A673 (cell line): Measurements from ENCODE around the gene TEX10. TPM values are rescaled to one million over a fixed set of nuclear protein-coding genes. Genes with fewer than 3 reads are reported as not detected.

ENCODE experiments used
- Bru-seq: library from RNA; stranded (reverse); fragments of 400-500 nt; gene quantifications from one replicate; lab custom pipeline; 2021; lab: Mats Ljungman, UMichigan
- BruChase-seq, 2 experiments: library from RNA; stranded (reverse); fragments of 400-500 nt; gene quantifications; one replicate each; lab custom pipeline; 2021; lab: Mats Ljungman, UMichigan
- BruUV-seq: library from RNA; stranded (reverse); fragments of 400-500 nt; replicated peaks from 2 replicates; lab custom pipeline; 2021; lab: Mats Ljungman, UMichigan
- CTCF ChIA-PET: fragments of 300-600 bp; sonication (Branson Sonifier 250); formaldehyde crosslinking; loops from one replicate; lab custom pipeline; 2022; ENCODE audit warnings: antibody characterized with exemption; lab: Charles Lee
- POLR2A ChIA-PET: fragments of 300-600 bp; sonication (Branson Sonifier 250); formaldehyde crosslinking; loops from one replicate; lab custom pipeline; 2022; ENCODE audit warnings: antibody characterized with exemption; ENCODE audit not compliant: low non-redundant PET; lab: Charles Lee
- DNase-seq: peaks from one replicate; pipeline ENCODE4 v3.0.0-alpha.2; 2015; ENCODE audit warnings: low spot score
- H3K27ac ChIP-seq: fragments of 200-600 bp; sonication (generic); 2 replicates; pipeline ENCODE4 v1.5.1; 2016; ENCODE audit warnings: mixed run types, low read depth, mild to moderate bottlenecking, mixed read lengths, antibody characterized with exemption, low read length; ENCODE audit not compliant: poor library complexity, severe bottlenecking
- H3K27me3 ChIP-seq: fragments of 200-600 bp; sonication (generic); replicated peaks from 2 replicates; pipeline ENCODE4 v1.6.1; 2017; ENCODE audit warnings: mixed run types, low read depth, mild to moderate bottlenecking, mixed read lengths, antibody characterized with exemption, low read length; ENCODE audit not compliant: insufficient read depth, poor library complexity
- H3K36me3 ChIP-seq: fragments of 200-600 bp; sonication (generic); 2 replicates; pipeline ENCODE4 v1.6.1; 2016; ENCODE audit warnings: mixed run types, mild to moderate bottlenecking, mixed read lengths, antibody characterized with exemption, low read length; ENCODE audit not compliant: insufficient read depth, poor library complexity, severe bottlenecking
- H3K4me1 ChIP-seq: fragments of 200-600 bp; sonication (generic); 2 replicates; pipeline ENCODE4 v1.6.1; 2017; ENCODE audit warnings: mixed run types, mild to moderate bottlenecking, mixed read lengths, antibody characterized with exemption, low read length; ENCODE audit not compliant: insufficient read depth, poor library complexity, severe bottlenecking
- H3K4me3 ChIP-seq: fragments of 200-600 bp; sonication (generic); 2 replicates; pipeline ENCODE4 v1.5.1; 2016; ENCODE audit warnings: low read depth, mixed run types, mild to moderate bottlenecking, mixed read lengths, low read length; ENCODE audit not compliant: poor library complexity, severe bottlenecking
- H3K9me3 ChIP-seq: fragments of 200-600 bp; sonication (generic); 2 replicates; pipeline ENCODE4 v1.6.1; 2016; ENCODE audit warnings: mixed run types, low read depth, mild to moderate bottlenecking, mixed read lengths, antibody characterized with exemption, low read length; ENCODE audit not compliant: poor library complexity, severe bottlenecking
- EZH2 ChIP-seq: fragments of 200-600 bp; sonication (generic); IDR thresholded peaks from 2 replicates; pipeline ENCODE4 v1.6.1; 2017; ENCODE audit warnings: borderline replicate concordance, low read depth, mild to moderate bottlenecking, mixed read lengths, antibody characterized with exemption, low read length; ENCODE audit not compliant: poor library complexity, severe bottlenecking
- intact Hi-C: fragments of 100-400 bp; cut with micrococcal nuclease; formaldehyde crosslinking; loops from one replicate; pipeline ENCODE4 v1.10.0; 2022; ENCODE audit not compliant: unreplicated experiment
- long read RNA-seq: library from polyadenylated mRNA; stranded (forward); transcript quantifications from one replicate; pipeline ENCODE4 v2.0.0, GENCODE V29; 2022
- total RNA-seq: library from RNA; stranded (reverse); gene quantifications from 2 replicates; pipeline ENCODE4 v1.2.3, GENCODE V29; 2021
- TF ChIP-seq, protein P1 (sequence below): fragments of 300-800, 200-600 bp; sonication (generic); conservative IDR thresholded peaks from 2 replicates; pipeline ENCODE4 v1.5.1; 2017; ENCODE audit warnings: low read depth, mild to moderate bottlenecking, antibody characterized with exemption, low read length, moderate library complexity, mixed read lengths

TEX10 gene
- 42.7 and 46.7 TPM in 2 replicates for total RNA-seq
- Bru-seq, nascent RNA, result percentile 95 among the genes with signal in this experiment
- BruChase-seq, experiment 1, labeled RNA remaining after a 2-hour chase, result percentile 92 among the genes with signal in this experiment
- BruChase-seq, experiment 2, labeled RNA remaining after a 6-hour chase, result percentile 85 among the genes with signal in this experiment
- long read RNA-seq, transcript TEX10-201 (15 exons, 3,074 nt), result major isoform, 101 of 139 reads
- long read RNA-seq, partial matches to known transcripts, result 6 of 139 reads
- long read RNA-seq, other reads (novel, unspliced or antisense), result 32 of 139 reads

- ChIA-PET CTCF (no interaction called here), POLR2A (no interaction called here)
- peaks cover 7% of the 10 kb centered on the region for H3K4me1 ChIP-seq
- H3K36me3 ChIP-seq, result peaks cover 5% of the 10 kb centered on the region
- DNase-seq, result peak; percentile 94
- H3K9me3 ChIP-seq, result no peaks in the 10 kb centered on the region
- H3K27ac ChIP-seq, result peak within 1 kb of the TSS; percentile 94
- TSS peak; percentile 87 for BruUV-seq
- H3K4me3 ChIP-seq, result peak within 1 kb of the TSS; percentile 71
- no peaks in the 10 kb centered on the region for H3K27me3 ChIP-seq
- intact Hi-C loops, result no loop called here
- TF ChIP-seq, protein P1, sequence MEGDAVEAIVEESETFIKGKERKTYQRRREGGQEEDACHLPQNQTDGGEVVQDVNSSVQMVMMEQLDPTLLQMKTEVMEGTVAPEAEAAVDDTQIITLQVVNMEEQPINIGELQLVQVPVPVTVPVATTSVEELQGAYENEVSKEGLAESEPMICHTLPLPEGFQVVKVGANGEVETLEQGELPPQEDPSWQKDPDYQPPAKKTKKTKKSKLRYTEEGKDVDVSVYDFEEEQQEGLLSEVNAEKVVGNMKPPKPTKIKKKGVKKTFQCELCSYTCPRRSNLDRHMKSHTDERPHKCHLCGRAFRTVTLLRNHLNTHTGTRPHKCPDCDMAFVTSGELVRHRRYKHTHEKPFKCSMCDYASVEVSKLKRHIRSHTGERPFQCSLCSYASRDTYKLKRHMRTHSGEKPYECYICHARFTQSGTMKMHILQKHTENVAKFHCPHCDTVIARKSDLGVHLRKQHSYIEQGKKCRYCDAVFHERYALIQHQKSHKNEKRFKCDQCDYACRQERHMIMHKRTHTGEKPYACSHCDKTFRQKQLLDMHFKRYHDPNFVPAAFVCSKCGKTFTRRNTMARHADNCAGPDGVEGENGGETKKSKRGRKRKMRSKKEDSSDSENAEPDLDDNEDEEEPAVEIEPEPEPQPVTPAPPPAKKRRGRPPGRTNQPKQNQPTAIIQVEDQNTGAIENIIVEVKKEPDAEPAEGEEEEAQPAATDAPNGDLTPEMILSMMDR, result no peak
- TF ChIP-seq EZH2, result no peak
These were observed at the start of gene TEX10 for GRCh38 chr9:100352727-100353505. Gene TEX10 (minus strand): TSS chr9:100352942. CDS start chr9:100349363, 3,579 bp downstream.

- ChIA-PET POLR2A (no interaction called here), CTCF (no interaction called here)
- Histone ChIP-seq H3K27me3 (no peaks in the 10 kb centered on the region), H3K27ac (no peak overlapping the region), H3K4me3 (no peak overlapping the region), H3K9me3 (no peaks in the 10 kb centered on the region), H3K4me1 (no peaks in the 10 kb centered on the region), H3K36me3 (no peaks in the 10 kb centered on the region)
- DNase-seq, result no peak
- intact Hi-C loops, result no loop called here
- no peak for TF ChIP-seq EZH2
- TF ChIP-seq, protein P1, result no peak
- no TSS peak for BruUV-seq
These were observed 48.3 kb upstream of the TEX10 start for GRCh38 chr9:100401042-100401441.

DNA sequence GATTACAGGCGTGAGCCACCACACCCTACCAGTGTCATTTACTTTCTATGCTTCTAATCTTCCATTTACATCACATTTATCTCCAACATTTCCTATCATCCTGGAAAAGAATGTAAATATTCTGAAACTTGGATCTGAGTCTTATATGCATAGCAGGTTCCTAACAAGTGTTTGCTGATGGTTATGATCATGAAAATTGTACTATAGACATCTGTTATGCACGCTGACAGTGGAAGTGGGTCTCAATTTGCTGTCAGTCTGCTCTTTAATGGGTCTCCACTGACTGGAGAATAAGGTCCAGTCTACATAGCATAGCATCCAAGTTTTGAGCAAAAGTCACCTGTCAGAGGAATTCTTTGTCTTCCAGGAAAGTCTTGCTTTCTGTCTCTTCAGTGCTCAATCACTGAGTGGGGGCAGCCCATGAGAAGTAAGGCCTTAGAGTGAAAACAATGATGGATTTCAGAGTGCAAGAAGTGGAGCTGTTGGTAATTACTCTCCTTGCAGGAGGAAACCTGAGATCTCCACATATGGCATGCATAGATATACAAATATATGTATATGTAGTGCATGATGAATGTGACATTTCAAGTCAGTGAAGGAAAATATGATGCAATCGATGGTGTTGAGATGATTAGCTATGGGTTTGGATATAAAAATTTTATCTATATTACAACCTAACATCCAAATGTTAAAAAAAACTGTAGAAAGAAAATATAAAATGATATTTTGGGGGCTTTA is 45.0 kb upstream of the TEX10 start:
- H3K4me1 ChIP-seq, result no peaks in the 10 kb centered on the region
- no peaks in the 10 kb centered on the region for H3K36me3 ChIP-seq
- no peaks in the 10 kb centered on the region for H3K27me3 ChIP-seq
- no TSS peak for BruUV-seq
- ChIA-PET POLR2A (no interaction called here), CTCF (interaction anchor here (0.6 kb wide), 1 partner anchor 26 kb away, joined by 3 read pairs; no protein-coding TSS in a partner anchor)
- intact Hi-C loops, result no loop called here
- TF ChIP-seq, protein P1, result no peak
- no peak for TF ChIP-seq EZH2
- H3K9me3 ChIP-seq, result no peaks in the 10 kb centered on the region
- H3K4me3 ChIP-seq, result no peak overlapping the region
- H3K27ac ChIP-seq, result no peak overlapping the region
- DNase-seq, result no peak
